HCT116 (cell line): Measurements from ENCODE around the gene CERS6. TPM values are rescaled to one million over a fixed set of nuclear protein-coding genes. Genes with fewer than 3 reads are reported as not detected.

Experiments
- ATAC-seq: fragments of 200-7000 bp; cut with Tn5 transposase; 2 replicates; pipeline ENCODE4 v1.9.1; 2020; ENCODE audit warnings: mild to moderate bottlenecking, moderate library complexity
- BruUV-seq: library from RNA; stranded (reverse); fragments of 400-500 nt; replicated peaks from 2 replicates; lab custom pipeline; 2021; lab: Mats Ljungman, UMichigan
- CTCF ChIA-PET: fragments of 300-600 bp; sonication (Branson Sonifier 250); formaldehyde crosslinking; loops from one replicate; lab custom pipeline; 2021; ENCODE audit warnings: antibody characterized with exemption; lab: Charles Lee
- POLR2A ChIA-PET: fragments of 300-600, 350-600 bp; sonication (Branson Sonifier 250); formaldehyde crosslinking; loops from one replicate; lab custom pipeline; 2021; ENCODE audit warnings: antibody characterized with exemption; lab: Charles Lee
- RAD21 ChIA-PET, 2 experiments: fragments of 300-600 bp; sonication (Branson Sonifier 250); formaldehyde crosslinking; loops; one replicate each; lab custom pipeline; 2023; ENCODE audit warnings: low total read pairs in 2 of 2; ENCODE audit not compliant: uncharacterized antibody in 2 of 2, unreplicated experiment in 2 of 2, low non-redundant PET in 1 of 2; lab: Charles Lee
- DNase-seq: peaks from one replicate; pipeline ENCODE4 v3.0.0-alpha.2; 2010; ENCODE audit warnings: low read depth, low spot score
- H2AFZ ChIP-seq: fragments of 200-600 bp; shearing (Covaris generic), sonication (generic); 2 replicates; pipeline ENCODE4 v1.6.1; 2017; ENCODE audit warnings: low read depth, mixed run types, mixed read lengths, antibody characterized with exemption, low read length; ENCODE audit not compliant: poor library complexity, severe bottlenecking
- H3K27ac ChIP-seq: 2 replicates; pipeline ENCODE4 v1.5.1; 2012; ENCODE audit warnings: low read depth, low read length
- H3K27me3 ChIP-seq: fragments of 200-600 bp; sonication (generic); 2 replicates; pipeline ENCODE4 v1.6.1; 2016; ENCODE audit warnings: mixed run types, low read length, mixed read lengths; ENCODE audit not compliant: insufficient read depth
- H3K36me3 ChIP-seq, 2 experiments: fragments of 200-500 bp in 1 of 2; fragments of 200-600 bp in 1 of 2; sonication (Bioruptor generic) in 1 of 2; sonication (generic) in 1 of 2; 2 replicates each; pipeline versions ENCODE4 v1.5.1 to v1.6.1; 2014 to 2016; ENCODE audit warnings: low read length in 2 of 2, inconsistent platforms in 1 of 2, mixed read lengths in 1 of 2, mixed run types in 1 of 2; ENCODE audit not compliant: insufficient read depth in 2 of 2, control insufficient read depth in 1 of 2
- H3K4me1 ChIP-seq, 2 experiments: fragments of 200-600 bp in 1 of 2; sonication (generic) in 1 of 2; 2 replicates each; pipeline versions ENCODE4 v1.5.1 to v1.6.1; 2012 to 2017; ENCODE audit warnings: low read length in 2 of 2, inconsistent platforms in 1 of 2, mild to moderate bottlenecking in 1 of 2, mixed read lengths in 1 of 2, mixed run types in 1 of 2, moderate library complexity in 1 of 2; ENCODE audit not compliant: insufficient read depth in 2 of 2, control insufficient read depth in 1 of 2
- H3K4me2 ChIP-seq: fragments of 200-600 bp; sonication (generic); 2 replicates; pipeline ENCODE4 v1.6.1; 2017; ENCODE audit warnings: mixed run types, low read length, mixed read lengths
- H3K4me3 ChIP-seq, 2 experiments: fragments of 200-600 bp in 1 of 2; sonication (generic) in 1 of 2; replicated peaks in 1 of 2; 2 replicates each; pipeline ENCODE4 v1.5.1; 2011 to 2016; ENCODE audit warnings: low read length in 2 of 2, control low read depth in 1 of 2, low read depth in 1 of 2, mild to moderate bottlenecking in 1 of 2, mixed read lengths in 1 of 2, mixed run types in 1 of 2
- H3K79me2 ChIP-seq: fragments of 200-600 bp; sonication (generic); 2 replicates; pipeline ENCODE4 v1.6.1; 2017; ENCODE audit warnings: mild to moderate bottlenecking, mixed run types, low read length, moderate library complexity, mixed read lengths; ENCODE audit not compliant: insufficient read depth
- H3K9ac ChIP-seq: fragments of 200-600 bp; sonication (generic); 2 replicates; pipeline ENCODE4 v1.6.1; 2016; ENCODE audit warnings: low read length, mixed read lengths
- H3K9me2 ChIP-seq: fragments of 200-600 bp; sonication (generic), shearing (Covaris generic); 2 replicates; pipeline ENCODE4 v1.6.1; 2017; ENCODE audit warnings: mixed run types, mild to moderate bottlenecking, moderate library complexity; ENCODE audit not compliant: insufficient read depth
- H3K9me3 ChIP-seq, 2 experiments: fragments of 200-500 bp in 1 of 2; fragments of 200-600 bp in 1 of 2; sonication (Bioruptor generic) in 1 of 2; sonication (generic) in 1 of 2; 2 replicates each; pipeline ENCODE4 v1.6.1; 2014 to 2017; ENCODE audit warnings: low read length in 2 of 2, mixed read lengths in 2 of 2, inconsistent platforms in 1 of 2, low read depth in 1 of 2, mild to moderate bottlenecking in 1 of 2, mixed run types in 1 of 2, moderate library complexity in 1 of 2; ENCODE audit not compliant: control insufficient read depth in 1 of 2, insufficient read depth in 1 of 2
- H4K20me1 ChIP-seq: fragments of 200-600 bp; sonication (generic), shearing (Covaris generic); 2 replicates; pipeline ENCODE4 v1.6.1; 2017; ENCODE audit warnings: mixed run types, mild to moderate bottlenecking, moderate library complexity; ENCODE audit not compliant: insufficient read depth
- ATF3 ChIP-seq: IDR thresholded peaks from 2 replicates; pipeline ENCODE4 v1.6.1; 2012
- CBX3 ChIP-seq: IDR thresholded peaks from 2 replicates; pipeline ENCODE4 v1.6.1; 2012; ENCODE audit warnings: low read depth
- CTCF ChIP-seq, 3 experiments: fragments of 200-600 bp in 1 of 3; sonication (generic) in 1 of 3; IDR thresholded peaks in 2 of 3; conservative IDR thresholded peaks in 1 of 3; 2 replicates each; pipeline ENCODE4 v1.5.1; 2012 to 2017; ENCODE audit warnings: low read depth in 2 of 3, low read length in 2 of 3, antibody characterized with exemption in 1 of 3, borderline replicate concordance in 1 of 3, control low read depth in 1 of 3, mild to moderate bottlenecking in 1 of 3, mixed read lengths in 1 of 3, mixed run types in 1 of 3, moderate library complexity in 1 of 3; ENCODE audit not compliant: insufficient read depth in 1 of 3
- EGR1 ChIP-seq: IDR thresholded peaks from 2 replicates; pipeline ENCODE4 v1.6.1; 2012; ENCODE audit warnings: low read depth
- ELF1 ChIP-seq: IDR thresholded peaks from 2 replicates; pipeline ENCODE4 v1.6.1; 2012; ENCODE audit warnings: low read depth, borderline replicate concordance
- EZH2 ChIP-seq: fragments of 200-600 bp; sonication (generic); IDR thresholded peaks from 2 replicates; pipeline ENCODE4 v1.6.1; 2017; ENCODE audit warnings: antibody characterized with exemption, mixed run types
- EZH2phosphoT487 ChIP-seq: fragments of 200-600 bp; IDR thresholded peaks from 2 replicates; pipeline ENCODE4 v1.6.1; 2018; ENCODE audit warnings: antibody characterized with exemption, borderline replicate concordance
- FOSL1 ChIP-seq: IDR thresholded peaks from 2 replicates; pipeline ENCODE4 v1.6.1; 2012; ENCODE audit warnings: low read depth
- POLR2A ChIP-seq: IDR thresholded peaks from 2 replicates; pipeline ENCODE4 v1.7.0; 2011; ENCODE audit warnings: borderline replicate concordance; ENCODE audit not compliant: insufficient read depth, insufficient read length; ENCODE audit errors: extremely low read depth
- SP1 ChIP-seq: IDR thresholded peaks from 2 replicates; pipeline ENCODE4 v1.6.1; 2012; ENCODE audit warnings: low read depth
- SRF ChIP-seq: IDR thresholded peaks from 2 replicates; pipeline ENCODE4 v1.6.1; 2012; ENCODE audit warnings: low read depth
- TCF7L2 ChIP-seq: IDR thresholded peaks from 2 replicates; pipeline ENCODE4 v1.7.0; 2011; ENCODE audit warnings: borderline replicate concordance, inconsistent platforms; ENCODE audit not compliant: insufficient read depth, insufficient read length; ENCODE audit errors: extremely low read depth
- ZNF274 ChIP-seq: fragments of 200-500 bp; sonication (Bioruptor generic); IDR thresholded peaks from 2 replicates; pipeline ENCODE4 v1.6.1; 2014; ENCODE audit warnings: mild to moderate bottlenecking, low read depth, low read length, inconsistent platforms
- intact Hi-C: fragments of 100-400 bp; cut with micrococcal nuclease; formaldehyde crosslinking; loops from 2 replicates; pipeline ENCODE4 v1.10.0; 2022
- total RNA-seq: library from RNA; stranded (reverse); gene quantifications from one replicate; pipeline ENCODE4 v1.2.1, GENCODE V29; 2021; ENCODE audit not compliant: unreplicated experiment

Gene CERS6
- total RNA-seq, 1 experiment from 2014 or later = 37.0 TPM

- BruUV-seq = no TSS peak
- Histone ChIP-seq H3K9me2 (no peaks in the 10 kb centered on the region), H3K4me3 (no peak overlapping the region), H3K27me3 (no peaks in the 10 kb centered on the region), H3K79me2 (peaks cover 3% of the 10 kb centered on the region; the same call in 1 of the 2 replicates), H3K4me2 (no peak overlapping the region), H3K27ac (no peak overlapping the region), H3K9me3 (no peaks in the 10 kb centered on the region), H4K20me1 (no peaks in the 10 kb centered on the region), H2AFZ (no peak overlapping the region), H3K4me1 (peaks cover 0 to 4% of the 10 kb centered on the region in 2 experiments; a peak in 1 of 4 replicates), H3K36me3 (no peaks in the 10 kb centered on the region), H3K9ac (no peak overlapping the region)
- TF ChIP-seq ATF3 = no peak
- TF ChIP-seq EGR1 = no peak
- TF ChIP-seq SRF = no peak
- TF ChIP-seq CBX3 = no peak
- TF ChIP-seq CTCF (IDR thresholded peaks at IDR 0.05 in 2 of 3, conservative IDR thresholded peaks at IDR 0.05 in 1 of 3; ENCODE audit: borderline replicate concordance in 1 of 3, insufficient read depth in 1 of 3, low read depth in 2 of 3, low read length in 2 of 3) = no peak
- TF ChIP-seq TCF7L2 = no peak
- no peak for TF ChIP-seq FOSL1
- no peak for TF ChIP-seq ZNF274
- no peak for TF ChIP-seq POLR2A
- TF ChIP-seq EZH2phosphoT487 = no peak
- TF ChIP-seq SP1 = no peak
- no peak for TF ChIP-seq ELF1
- no peak for TF ChIP-seq EZH2
- ChIA-PET POLR2A (no interaction called here), RAD21 (no interaction called here), CTCF (no interaction called here)
- no peak for DNase-seq
- ATAC-seq = no peak
- intact Hi-C loops = no loop called here
These were observed 187.9 kb downstream of the CERS6 start for GRCh38 chr2:168643979-168644378.
